Gastroesophageal sphincter (tissue), 3 donors: Measurements from ENCODE around the gene ADAMTS14.

Experiments
- CTCF ChIP-seq, 4 experiments: fragments of 200-600 bp in 2 of 4; fragments of 450-650 bp in 2 of 4; sonication (generic) in 1 of 4; IDR thresholded peaks; one replicate each; pipeline ENCODE4 v1.5.1; 2017 to 2019; ENCODE audit warnings: antibody characterized with exemption in 4 of 4, mild to moderate bottlenecking in 2 of 4, moderate library complexity in 2 of 4
- EP300 ChIP-seq: sonication (generic); formaldehyde crosslinking; IDR thresholded peaks from one replicate; pipeline ENCODE4 v1.6.1; 2017; ENCODE audit warnings: antibody characterized with exemption, mild to moderate bottlenecking
- POLR2A ChIP-seq, 2 donors: fragments of 450-650 bp; IDR thresholded peaks; one replicate each; pipeline ENCODE4 v1.6.1; 2017; ENCODE audit warnings: antibody characterized with exemption in 2 of 2, mild to moderate bottlenecking in 2 of 2, moderate library complexity in 1 of 2
- POLR2AphosphoS5 ChIP-seq: sonication (generic); formaldehyde crosslinking; IDR thresholded peaks from one replicate; pipeline ENCODE4 v1.6.1; 2017; ENCODE audit warnings: antibody characterized with exemption

GRCh38 chr10:70664702-70665195, 7.6 kb upstream of the ADAMTS14 start:
- TF ChIP-seq CTCF (IDR thresholded peaks at IDR 0.05) (no peak), POLR2A (IDR thresholded peaks at IDR 0.05) (no peak), EP300 (no peak), POLR2AphosphoS5 (no peak)
